Measurements from ENCODE around the gene ZNF124.

- TF ChIP-seq POLR2A (IDR thresholded peaks at IDR 0.05) (no peak), CTCF (IDR thresholded peaks at IDR 0.05) (no peak)
These were observed 6.1 kb downstream of the ZNF124 start for GRCh38 chr1:247165674-247166073.

Data from lower leg skin (tissue), 3 donors.